Measurements from ENCODE around the gene TMEM120A. TPM values are rescaled to one million over a fixed set of nuclear protein-coding genes. Genes with fewer than 3 reads are reported as not detected.

Gene TMEM120A
- total RNA-seq, 1 experiment from 2014 or later: 71.0 TPM

DNA sequence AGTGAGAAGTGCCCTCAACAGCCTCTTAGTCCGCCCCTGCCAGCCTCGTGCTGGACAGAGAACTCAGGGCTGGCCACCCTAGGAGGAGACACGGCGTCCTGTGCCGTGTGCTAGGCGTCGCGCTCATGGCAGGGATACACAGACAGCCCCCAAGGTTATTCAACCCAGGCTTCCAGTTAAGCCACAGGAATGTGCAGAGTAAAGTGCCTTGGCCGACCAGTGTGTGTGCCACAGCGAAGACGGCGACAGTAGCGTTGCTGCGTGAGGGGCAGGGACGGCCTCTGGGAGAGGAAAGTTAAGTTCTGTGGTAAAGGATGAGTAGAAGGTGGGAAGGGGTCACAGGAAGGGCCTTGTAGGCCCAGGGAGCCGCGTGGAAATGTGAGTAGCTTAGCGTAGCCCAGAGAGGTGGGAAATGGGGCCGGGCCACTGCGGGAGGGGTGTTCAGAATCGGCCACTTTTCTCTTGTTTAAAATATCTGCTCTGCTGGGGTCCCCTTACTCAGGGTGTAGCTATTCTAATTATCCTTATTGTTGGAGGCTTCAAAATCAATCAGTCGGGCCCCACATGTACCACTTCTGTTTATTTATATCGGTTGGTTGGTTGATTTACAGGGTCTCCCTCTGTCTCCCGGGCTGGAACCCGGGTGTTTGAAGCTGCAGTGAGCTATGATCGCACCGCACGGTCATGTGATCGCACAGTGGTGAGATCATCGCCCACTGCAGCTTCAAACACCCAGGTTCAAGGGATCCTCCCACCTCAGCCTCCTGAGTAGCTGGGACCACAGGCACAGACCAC is 24.5 kb downstream of the TMEM120A start:
- ChIA-PET CTCF (no interaction called here), POLR2A (interaction anchor here (0.7 kb wide), 1 partner anchor 425 kb away, joined by 4 read pairs; no protein-coding TSS in a partner anchor)
- TF ChIP-seq POLR2AphosphoS5 (IDR thresholded peaks at IDR 0.05; ENCODE audit: low read depth, low read length) (no peak), TCF7L2 (IDR thresholded peaks at IDR 0.05; ENCODE audit: low read depth, low read length) (no peak), SIN3A (IDR thresholded peaks at IDR 0.05; ENCODE audit: borderline replicate concordance, insufficient read depth, low read depth, low read length) (no peak)
- TF ChIP-seq, protein P1, sequence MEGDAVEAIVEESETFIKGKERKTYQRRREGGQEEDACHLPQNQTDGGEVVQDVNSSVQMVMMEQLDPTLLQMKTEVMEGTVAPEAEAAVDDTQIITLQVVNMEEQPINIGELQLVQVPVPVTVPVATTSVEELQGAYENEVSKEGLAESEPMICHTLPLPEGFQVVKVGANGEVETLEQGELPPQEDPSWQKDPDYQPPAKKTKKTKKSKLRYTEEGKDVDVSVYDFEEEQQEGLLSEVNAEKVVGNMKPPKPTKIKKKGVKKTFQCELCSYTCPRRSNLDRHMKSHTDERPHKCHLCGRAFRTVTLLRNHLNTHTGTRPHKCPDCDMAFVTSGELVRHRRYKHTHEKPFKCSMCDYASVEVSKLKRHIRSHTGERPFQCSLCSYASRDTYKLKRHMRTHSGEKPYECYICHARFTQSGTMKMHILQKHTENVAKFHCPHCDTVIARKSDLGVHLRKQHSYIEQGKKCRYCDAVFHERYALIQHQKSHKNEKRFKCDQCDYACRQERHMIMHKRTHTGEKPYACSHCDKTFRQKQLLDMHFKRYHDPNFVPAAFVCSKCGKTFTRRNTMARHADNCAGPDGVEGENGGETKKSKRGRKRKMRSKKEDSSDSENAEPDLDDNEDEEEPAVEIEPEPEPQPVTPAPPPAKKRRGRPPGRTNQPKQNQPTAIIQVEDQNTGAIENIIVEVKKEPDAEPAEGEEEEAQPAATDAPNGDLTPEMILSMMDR (IDR thresholded peaks at IDR 0.05): no peak
- TF ChIP-seq, protein P2, sequence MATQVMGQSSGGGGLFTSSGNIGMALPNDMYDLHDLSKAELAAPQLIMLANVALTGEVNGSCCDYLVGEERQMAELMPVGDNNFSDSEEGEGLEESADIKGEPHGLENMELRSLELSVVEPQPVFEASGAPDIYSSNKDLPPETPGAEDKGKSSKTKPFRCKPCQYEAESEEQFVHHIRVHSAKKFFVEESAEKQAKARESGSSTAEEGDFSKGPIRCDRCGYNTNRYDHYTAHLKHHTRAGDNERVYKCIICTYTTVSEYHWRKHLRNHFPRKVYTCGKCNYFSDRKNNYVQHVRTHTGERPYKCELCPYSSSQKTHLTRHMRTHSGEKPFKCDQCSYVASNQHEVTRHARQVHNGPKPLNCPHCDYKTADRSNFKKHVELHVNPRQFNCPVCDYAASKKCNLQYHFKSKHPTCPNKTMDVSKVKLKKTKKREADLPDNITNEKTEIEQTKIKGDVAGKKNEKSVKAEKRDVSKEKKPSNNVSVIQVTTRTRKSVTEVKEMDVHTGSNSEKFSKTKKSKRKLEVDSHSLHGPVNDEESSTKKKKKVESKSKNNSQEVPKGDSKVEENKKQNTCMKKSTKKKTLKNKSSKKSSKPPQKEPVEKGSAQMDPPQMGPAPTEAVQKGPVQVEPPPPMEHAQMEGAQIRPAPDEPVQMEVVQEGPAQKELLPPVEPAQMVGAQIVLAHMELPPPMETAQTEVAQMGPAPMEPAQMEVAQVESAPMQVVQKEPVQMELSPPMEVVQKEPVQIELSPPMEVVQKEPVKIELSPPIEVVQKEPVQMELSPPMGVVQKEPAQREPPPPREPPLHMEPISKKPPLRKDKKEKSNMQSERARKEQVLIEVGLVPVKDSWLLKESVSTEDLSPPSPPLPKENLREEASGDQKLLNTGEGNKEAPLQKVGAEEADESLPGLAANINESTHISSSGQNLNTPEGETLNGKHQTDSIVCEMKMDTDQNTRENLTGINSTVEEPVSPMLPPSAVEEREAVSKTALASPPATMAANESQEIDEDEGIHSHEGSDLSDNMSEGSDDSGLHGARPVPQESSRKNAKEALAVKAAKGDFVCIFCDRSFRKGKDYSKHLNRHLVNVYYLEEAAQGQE (IDR thresholded peaks at IDR 0.05; ENCODE audit: insufficient read depth in 1 of 2, low read depth in 2 of 2, low read length in 1 of 2): no peak
- Histone ChIP-seq H3K27ac (ENCODE audit: low read length) (no peak overlapping the region), H3K4me1 (ENCODE audit: control insufficient read depth, insufficient read depth, low read length) (no peaks in the 10 kb centered on the region), H3K36me3 (ENCODE audit: control insufficient read depth, insufficient read depth, low read length) (peaks cover 2% of the 10 kb centered on the region; the same call in 1 of the 2 replicates), H3K27me3 (ENCODE audit: control insufficient read depth, insufficient read depth, low read length) (no peaks in the 10 kb centered on the region), H3K4me3 (ENCODE audit: low read depth in 2 of 2, low read length in 2 of 2) (no peak overlapping the region), H3K9me3 (ENCODE audit: control insufficient read depth, insufficient read depth, low read depth, low read length) (no peaks in the 10 kb centered on the region)
- DNase-seq (ENCODE audit: low read depth, low spot score) (no peak), ATAC-seq (no peak)
- in situ Hi-C loops (cut with HindIII; ENCODE audit: low pct_unique_long_range_greater_than_20kb, low sequenced_read_pairs) (no loop called here), intact Hi-C loops (cut with micrococcal nuclease; ENCODE audit: unreplicated experiment) (no loop called here)
- no TSS peak for BruUV-seq (replicated peaks)

DNA sequence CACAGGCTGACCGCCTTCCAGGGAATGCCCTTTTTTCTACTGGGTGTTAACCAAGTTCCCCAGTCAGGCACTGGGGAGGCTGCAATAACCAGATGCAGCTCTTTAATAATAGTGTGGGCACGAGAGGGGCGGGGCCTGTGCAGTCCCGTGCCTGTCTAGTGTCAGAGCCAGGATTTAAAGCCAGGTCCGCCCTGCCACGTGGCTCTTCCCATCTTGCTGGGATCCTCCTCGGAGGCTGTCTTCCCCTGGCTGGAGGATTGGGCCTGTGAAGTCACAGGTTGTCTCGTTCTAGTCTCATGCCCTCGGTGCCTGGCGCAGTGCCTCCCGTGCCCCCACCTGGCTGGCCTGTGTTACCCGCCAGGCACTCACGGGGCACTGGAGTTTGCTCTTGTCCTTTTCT is 25.2 kb downstream of the TMEM120A start:
- no TSS peak for BruUV-seq (replicated peaks)
- ChIA-PET CTCF (no interaction called here), POLR2A (no interaction called here)
- in situ Hi-C loops (cut with HindIII; ENCODE audit: low pct_unique_long_range_greater_than_20kb, low sequenced_read_pairs) (no loop called here), intact Hi-C loops (cut with micrococcal nuclease; ENCODE audit: unreplicated experiment) (no loop called here)
- DNase-seq (ENCODE audit: low read depth, low spot score) (no peak), ATAC-seq (no peak)
- TF ChIP-seq, protein P1 (IDR thresholded peaks at IDR 0.05): no peak
- TF ChIP-seq, protein P2 (IDR thresholded peaks at IDR 0.05; ENCODE audit: insufficient read depth in 1 of 2, low read depth in 2 of 2, low read length in 1 of 2): no peak
- TF ChIP-seq TCF7L2 (IDR thresholded peaks at IDR 0.05; ENCODE audit: low read depth, low read length) (no peak), SIN3A (IDR thresholded peaks at IDR 0.05; ENCODE audit: borderline replicate concordance, insufficient read depth, low read depth, low read length) (no peak), POLR2AphosphoS5 (IDR thresholded peaks at IDR 0.05; ENCODE audit: low read depth, low read length) (no peak)
- Histone ChIP-seq H3K36me3 (ENCODE audit: control insufficient read depth, insufficient read depth, low read length) (no peaks in the 10 kb centered on the region), H3K27me3 (ENCODE audit: control insufficient read depth, insufficient read depth, low read length) (no peaks in the 10 kb centered on the region), H3K4me3 (ENCODE audit: low read depth in 2 of 2, low read length in 2 of 2) (no peak overlapping the region), H3K27ac (ENCODE audit: low read length) (no peak overlapping the region), H3K4me1 (ENCODE audit: control insufficient read depth, insufficient read depth, low read length) (no peaks in the 10 kb centered on the region), H3K9me3 (ENCODE audit: control insufficient read depth, insufficient read depth, low read depth, low read length) (no peaks in the 10 kb centered on the region)

Measured in Panc1 (cell line).